ENCODE data around the gene MAN1B1.
A peak's percentile ranks its signal among the peaks of the same experiment; 100 is the strongest.
"Not testable (repeated sequence)": the region's sequence is repeated elsewhere in the genome, so short reads cannot be mapped to it uniquely, and the experiment has no call there.

Gene MAN1B1

DNA sequence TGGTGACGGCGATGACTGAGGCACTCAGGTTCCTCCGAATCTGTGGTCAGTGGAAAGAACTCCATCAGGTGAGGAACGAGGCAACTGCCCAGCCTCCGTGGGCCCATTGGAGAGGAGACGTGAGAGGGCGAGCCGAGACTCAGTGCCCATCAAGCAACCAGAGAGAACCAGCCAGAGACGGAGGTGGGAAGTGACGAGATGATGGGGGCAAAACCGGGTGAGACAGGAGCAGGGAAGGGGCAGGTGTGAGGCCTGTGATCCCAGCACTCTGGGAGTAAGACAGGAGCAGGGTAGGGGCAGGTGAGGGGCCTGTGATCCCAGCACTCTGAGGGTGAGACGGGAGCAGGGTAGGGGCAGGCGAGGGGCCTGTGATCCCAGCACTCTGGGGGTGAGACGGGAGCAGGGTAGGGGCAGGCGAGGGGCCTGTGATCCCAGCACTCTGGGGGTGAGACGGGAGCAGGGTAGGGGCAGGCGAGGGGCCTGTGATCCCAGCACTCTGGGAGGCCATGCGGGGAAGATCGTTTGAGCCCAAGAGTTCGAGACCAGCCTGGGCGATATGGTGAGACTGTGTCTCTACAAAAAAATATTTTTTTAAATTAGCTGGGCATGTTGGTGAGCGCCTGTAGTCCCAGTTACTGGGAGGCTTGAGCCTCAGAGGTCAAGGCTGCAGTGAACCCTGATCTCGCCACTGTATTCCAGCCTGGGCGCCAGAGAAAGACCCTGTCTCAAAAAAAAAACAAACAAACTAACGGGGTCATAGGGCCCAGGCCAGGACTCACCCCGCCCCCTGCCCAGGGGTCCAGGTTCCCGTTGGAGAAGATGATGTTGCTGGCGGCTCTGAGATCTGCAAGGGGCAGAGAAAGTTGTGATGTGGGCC lies 24.4 kb downstream of the MAN1B1 start:
- DNase-seq (ENCODE audit: low read depth): no peak

GRCh38 chr9:137111788-137112563 lies 25.2 kb downstream of the MAN1B1 start:
- no peak for DNase-seq (ENCODE audit: low read depth)

DNA sequence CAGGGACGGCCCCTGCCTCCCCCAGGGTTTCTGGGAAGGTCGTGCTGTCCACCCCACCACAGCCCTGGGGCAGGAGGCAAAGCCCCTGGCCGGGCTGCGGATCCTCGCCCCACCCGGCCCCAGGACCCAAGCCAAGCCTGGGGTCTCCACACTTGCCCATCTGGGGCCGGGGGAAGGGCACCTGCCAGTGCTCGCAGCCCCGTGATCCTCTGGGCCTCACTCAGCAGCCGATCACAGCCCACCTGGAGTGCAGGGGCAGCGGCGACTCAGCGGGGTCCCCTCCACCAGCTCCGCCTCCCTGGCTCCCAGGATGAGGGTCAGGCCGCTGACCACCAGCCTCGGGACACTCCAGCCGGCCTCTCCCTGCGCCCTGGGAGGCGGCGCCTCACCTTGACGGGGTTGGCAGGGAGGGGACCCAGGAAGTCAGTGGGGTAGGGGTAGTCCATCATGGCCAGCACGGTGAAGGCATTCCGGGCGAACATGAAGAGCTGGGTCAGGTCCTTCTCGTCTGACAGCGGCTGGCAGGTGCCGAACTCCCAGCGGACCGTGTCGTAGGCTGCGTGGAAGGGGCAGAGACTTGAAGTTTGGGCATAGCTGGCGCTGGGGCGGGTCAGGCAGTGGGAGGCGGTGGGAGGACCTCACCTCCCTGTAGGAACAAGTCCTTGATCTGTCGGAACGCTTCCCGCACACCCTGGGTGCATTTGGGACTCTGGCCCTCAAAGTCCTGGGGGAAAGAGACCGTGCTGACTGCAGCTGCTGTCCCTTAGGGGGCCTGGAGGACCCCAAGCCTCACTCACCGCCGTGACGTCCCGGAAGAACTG lies 26.0 kb downstream of the MAN1B1 start:
- DNase-seq (ENCODE audit: low read depth): no peak

DNA sequence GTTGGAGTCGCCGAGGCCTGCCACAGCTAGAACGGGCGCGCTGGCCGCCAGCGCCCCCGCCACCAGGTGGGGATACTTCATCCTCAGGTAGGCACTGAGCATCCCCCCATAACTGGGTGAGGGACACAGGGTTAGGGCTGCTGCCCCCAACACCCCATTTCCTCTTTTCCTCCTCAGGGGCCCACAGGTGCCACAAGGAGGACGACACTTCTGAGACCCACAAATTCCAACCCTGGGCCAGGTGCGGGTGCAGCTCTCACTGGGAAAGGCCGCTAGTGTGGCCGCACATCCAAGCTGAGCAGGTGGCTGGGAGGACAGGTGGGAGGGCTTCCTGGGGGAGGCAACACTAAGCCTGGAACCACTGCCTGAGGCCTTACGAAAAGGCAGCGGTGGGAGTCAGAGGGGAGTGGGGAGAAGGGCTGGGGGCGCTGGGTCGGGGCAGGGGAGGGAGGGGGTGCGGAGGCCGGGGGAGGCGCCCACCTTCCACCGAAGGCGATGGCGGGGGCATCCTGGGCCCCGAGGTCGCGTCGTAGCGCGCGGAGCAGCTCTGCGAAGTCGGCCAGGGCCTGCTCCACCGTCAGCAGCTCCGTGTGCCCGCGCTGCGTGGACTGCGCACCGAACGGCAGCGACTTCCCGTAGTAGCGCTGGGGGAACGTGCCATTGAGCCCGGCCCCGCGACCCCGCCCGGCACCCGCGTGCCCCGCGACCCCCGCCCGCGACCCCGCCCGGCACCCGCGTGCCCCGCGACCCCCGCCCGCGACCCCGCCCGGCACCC lies 26.8 kb downstream of the MAN1B1 start:
- no peak for DNase-seq (ENCODE audit: low read depth)

DNA sequence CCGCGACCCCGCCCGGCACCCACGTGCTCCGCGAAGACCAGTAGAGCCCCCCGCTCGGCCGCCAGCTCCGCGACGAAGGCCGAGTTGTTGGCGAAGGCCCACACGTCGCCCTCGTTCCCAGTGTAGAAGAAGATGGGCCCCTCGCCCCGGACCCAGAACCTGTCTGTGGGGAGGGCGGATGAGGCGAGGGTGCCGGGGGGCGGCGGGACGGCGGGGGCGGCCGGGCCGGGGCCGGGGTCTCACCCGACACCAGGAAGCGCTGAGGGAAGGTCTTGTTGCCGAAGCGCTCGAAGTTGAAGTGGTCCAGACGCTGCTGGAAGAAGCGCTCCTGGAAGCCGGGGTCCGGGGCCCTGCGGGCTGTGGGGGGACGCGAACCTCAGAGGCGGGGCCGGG lies 27.4 kb downstream of the MAN1B1 start:
- no peak for DNase-seq (ENCODE audit: low read depth)

DNA sequence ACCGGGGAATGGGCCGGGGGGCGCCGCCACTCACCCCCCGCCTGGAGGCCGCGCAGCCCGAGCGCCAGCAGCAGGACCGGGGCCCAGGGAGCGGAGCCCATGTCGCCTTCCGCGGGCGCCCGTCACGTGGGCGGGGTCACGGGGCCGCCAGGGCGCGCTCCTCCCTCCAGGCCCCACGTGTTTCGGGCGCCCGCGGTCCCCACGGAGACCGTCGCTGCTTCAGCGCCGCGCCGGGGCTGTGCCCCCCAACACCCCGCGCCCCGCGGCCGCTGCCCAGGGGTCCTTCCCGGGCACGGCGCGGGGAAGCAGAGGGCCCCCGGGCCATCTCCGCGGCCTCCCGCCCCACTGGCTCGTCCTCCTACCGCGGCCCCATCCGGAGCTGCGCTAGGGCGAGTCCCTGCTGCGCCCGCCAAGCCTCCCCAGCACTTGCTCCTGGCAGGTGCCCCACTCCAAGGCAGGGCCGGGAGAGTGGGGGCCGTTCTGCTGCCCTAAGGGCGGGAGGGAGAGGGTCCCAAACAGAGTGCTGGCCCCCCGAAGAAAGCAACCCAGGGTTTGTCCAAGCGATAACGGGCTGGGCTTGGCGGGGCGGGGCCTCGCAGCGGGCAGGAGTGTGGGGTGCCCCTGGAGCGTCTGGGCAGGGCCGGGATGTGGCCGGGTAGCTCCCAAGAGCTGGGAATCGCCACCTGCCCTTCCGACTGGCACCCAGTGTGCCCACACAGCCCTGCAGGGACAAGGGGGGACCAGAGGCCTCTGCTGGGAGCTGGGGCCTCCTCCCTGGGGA lies 28.0 kb downstream of the MAN1B1 start, which contains the start of gene DPP7:
TSS of gene DPP7 (minus strand) at position 121 of the 781 bp plus-strand sequence. CDS start at position 101, 20 bp downstream.
- peak; percentile 70 for DNase-seq (ENCODE audit: low read depth)

DNA sequence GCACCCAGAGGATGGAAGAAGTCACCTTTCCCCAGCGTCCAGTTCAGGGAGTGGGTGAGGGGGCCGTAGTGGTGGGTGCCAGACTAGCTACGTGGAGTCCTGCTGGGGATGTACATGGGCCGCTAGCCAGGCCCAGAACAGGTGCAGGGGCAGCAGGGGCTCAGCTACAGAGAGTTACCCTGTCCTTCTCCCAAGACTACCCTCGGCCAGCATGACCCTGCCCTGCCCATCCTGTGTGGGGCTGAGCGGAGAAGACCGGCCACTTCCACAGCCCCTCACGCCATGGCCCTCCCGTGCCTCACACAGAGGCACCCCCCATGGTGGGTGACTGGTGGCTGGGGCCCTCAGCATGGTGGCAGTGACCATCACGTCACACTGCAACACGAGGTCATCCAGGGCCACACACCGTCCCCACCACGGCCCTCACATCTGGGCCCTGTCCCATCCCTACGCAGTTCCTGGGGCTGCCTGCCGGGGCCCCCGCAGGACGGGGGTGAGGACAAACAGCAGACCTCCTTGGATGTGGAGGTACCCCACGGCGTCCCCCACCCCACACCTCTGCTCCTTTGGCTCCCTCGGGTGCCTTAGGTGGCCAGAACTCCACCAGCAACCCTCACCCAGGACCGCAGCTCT lies 28.7 kb downstream of the MAN1B1 start:
- no peak for DNase-seq (ENCODE audit: low read depth)

GRCh38 chr9:137116027-137116507 lies 29.3 kb downstream of the MAN1B1 start:
- DNase-seq (ENCODE audit: low read depth): no peak

DNA sequence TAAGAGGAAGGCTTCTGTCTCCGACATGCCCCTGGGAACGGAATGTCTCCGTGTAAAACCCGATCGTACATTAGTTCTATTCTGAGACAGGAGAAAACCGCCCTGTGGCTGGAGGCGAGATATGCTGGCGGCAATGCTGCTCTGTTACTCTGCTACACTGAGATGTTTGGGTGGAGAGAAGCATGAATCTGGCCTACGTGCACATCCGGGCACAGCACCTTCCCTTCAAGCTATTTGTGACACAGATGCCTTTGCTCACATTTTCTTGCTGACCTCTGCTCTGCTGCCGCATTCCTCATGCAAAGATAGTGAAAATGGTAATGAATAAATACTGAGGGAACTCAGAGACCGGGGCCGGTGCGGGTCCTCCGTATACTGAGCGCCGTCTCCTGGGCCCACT lies 29.9 kb downstream of the MAN1B1 start:
- no peak for DNase-seq (ENCODE audit: low read depth)

GRCh38 chr9:137117269-137117731 lies 30.5 kb downstream of the MAN1B1 start:
- no peak for DNase-seq (ENCODE audit: low read depth)

DNA sequence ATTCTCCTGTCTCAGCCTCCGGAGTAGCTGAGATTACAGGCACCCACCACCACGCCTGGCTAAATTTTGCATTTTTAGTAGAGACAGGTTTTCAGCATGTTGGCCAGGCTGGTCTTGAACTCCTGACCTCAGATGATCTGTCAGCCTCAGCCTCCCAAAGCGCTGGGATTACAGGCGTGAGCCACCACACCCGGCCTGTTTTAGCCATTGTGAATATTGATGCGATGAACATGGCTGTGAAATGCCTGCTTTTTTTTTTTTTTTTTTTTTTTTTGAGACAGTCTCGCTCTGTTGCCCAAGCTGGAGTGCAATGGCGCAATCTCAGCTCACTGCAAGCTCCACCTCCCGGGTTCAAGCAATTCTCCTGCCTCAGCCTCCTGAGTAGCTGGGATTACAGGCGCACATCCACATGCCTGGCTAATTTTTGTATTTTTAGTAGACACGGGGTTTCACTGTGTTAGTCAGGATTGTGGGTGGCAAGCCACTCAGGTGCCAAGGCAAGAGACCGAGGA lies 31.4 kb downstream of the MAN1B1 start:
- not testable (repeated sequence) for DNase-seq (ENCODE audit: low read depth)

GRCh38 chr9:137121927-137122795 lies 35.4 kb downstream of the MAN1B1 start:
- not testable (repeated sequence) for DNase-seq (ENCODE audit: low read depth)

GRCh38 chr9:137122796-137123467 lies 36.1 kb downstream of the MAN1B1 start:
- DNase-seq (ENCODE audit: low read depth): not testable (repeated sequence)

- DNase-seq (ENCODE audit: low read depth): no peak
These were observed 36.7 kb downstream of the MAN1B1 start for GRCh38 chr9:137123468-137123837.

- DNase-seq (ENCODE audit: low read depth): not testable (repeated sequence)
These were observed 37.2 kb downstream of the MAN1B1 start for GRCh38 chr9:137123952-137124462.

- DNase-seq (ENCODE audit: low read depth): no peak
These were observed 40.0 kb downstream of the MAN1B1 start for GRCh38 chr9:137126786-137127185.

DNA sequence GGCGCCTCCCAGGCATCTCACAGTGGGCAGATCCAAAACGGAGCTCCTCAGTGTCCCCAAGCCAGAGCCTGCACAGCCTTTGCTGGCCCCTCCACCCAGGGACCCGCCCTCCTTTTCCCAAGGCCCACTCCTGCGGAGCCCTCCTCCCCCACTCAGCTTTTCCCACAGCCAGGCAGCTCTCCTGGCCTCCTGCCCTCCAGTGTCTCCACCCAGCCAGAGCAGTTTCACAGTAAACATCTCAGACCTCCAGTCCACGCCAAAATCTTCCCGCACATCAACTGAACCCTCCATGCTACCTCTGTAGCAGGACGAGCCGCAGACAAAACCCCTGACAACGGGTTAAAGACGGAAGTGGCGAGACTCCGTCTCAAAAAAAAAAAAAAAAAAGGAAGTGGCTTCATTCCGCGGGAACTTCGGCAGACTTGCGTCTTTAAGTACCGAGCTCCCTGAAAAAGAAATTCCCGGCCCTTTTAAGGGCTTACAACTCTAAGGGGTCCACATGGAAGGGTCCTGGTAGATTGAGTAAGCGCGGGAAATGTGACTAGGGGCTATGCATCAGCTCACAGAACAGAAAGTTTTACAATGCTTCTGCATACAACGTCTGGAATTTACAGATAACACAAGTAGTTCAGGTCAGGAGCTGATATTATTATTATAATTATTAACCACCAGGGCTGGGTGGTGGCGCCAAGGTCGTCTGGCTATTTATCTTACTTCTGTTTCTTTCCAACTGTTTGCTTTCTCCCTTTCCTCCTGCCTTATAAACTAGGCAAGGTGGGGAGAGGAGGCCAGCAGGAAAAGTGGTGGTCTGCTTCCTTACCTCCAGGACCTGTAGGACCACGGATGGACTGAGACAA lies 40.7 kb downstream of the MAN1B1 start:
- no peak for DNase-seq (ENCODE audit: low read depth)

Measured in activated T-helper 1 cell treated with Interleukin-2 at 50 U/mL for 16 hours (primary cell).